K562 (cell line): Measurements from ENCODE around the gene TEX52. TPM values are rescaled to one million over a fixed set of nuclear protein-coding genes. Genes with fewer than 3 reads are reported as not detected.

ENCODE experiments used
- CBX2 ChIP-seq: fragments of 200-600 bp; sonication (generic); IDR thresholded peaks from one replicate; pipeline ENCODE4 v1.6.1; 2012; ENCODE audit warnings: mild to moderate bottlenecking, low read length, inconsistent platforms; ENCODE audit not compliant: insufficient read depth, poor library complexity, severe bottlenecking
- DPF2 ChIP-seq: fragments of 450-650 bp; IDR thresholded peaks from 2 replicates; pipeline ENCODE4 v1.6.1; 2016
- NEUROD1 ChIP-seq: fragments of 150-350 bp; IDR thresholded peaks from 2 replicates; pipeline ENCODE4 v1.6.1; 2014; ENCODE audit warnings: borderline replicate concordance, low read length, low read depth; ENCODE audit not compliant: partially characterized antibody
- NFIC ChIP-seq: fragments of 450-650 bp; IDR thresholded peaks from 2 replicates; pipeline ENCODE4 v1.6.1; 2017; ENCODE audit warnings: mild to moderate bottlenecking, inconsistent platforms
- NR3C1 ChIP-seq: sonication (generic); formaldehyde crosslinking; IDR thresholded peaks from 2 replicates; pipeline ENCODE4 v1.8.1; 2022; ENCODE audit warnings: missing genetic modification reagents
- POLR2B ChIP-seq: fragments of 450-650 bp; IDR thresholded peaks from 2 replicates; pipeline ENCODE4 v1.6.1; 2018; ENCODE audit warnings: low read depth; ENCODE audit not compliant: partially characterized antibody
- RUNX1 ChIP-seq: sonication (generic); IDR thresholded peaks from 2 replicates; pipeline ENCODE4 v1.6.1; 2016; ENCODE audit warnings: antibody characterized with exemption, low read depth
- SLC30A9 ChIP-seq: fragments of 250-450 bp; sonication (Bioruptor Pico); IDR thresholded peaks from 2 replicates; pipeline ENCODE4 v1.8.0; 2022; ENCODE audit warnings: mild to moderate bottlenecking, moderate library complexity
- TEAD2 ChIP-seq: fragments of 450-650 bp; IDR thresholded peaks from 2 replicates; pipeline ENCODE4 v1.6.1; 2016; ENCODE audit warnings: missing genetic modification characterization, control low read depth, missing compliant biosample characterization
- XRCC3 ChIP-seq: fragments of 450-650 bp; IDR thresholded peaks from 2 replicates; pipeline ENCODE4 v1.6.1; 2017; ENCODE audit warnings: mild to moderate bottlenecking, moderate library complexity
- polyA plus RNA-seq, 8 experiments: library from polyadenylated mRNA; depleted of rRNA in 4 of 8; stranded (reverse) in 5 of 8; unstranded in 3 of 8; fragments of >200 nt; fragmentation: Nextera tagmentation in 2 of 8; fragmentation: Illumina TruSeq in 1 of 8; extraction: Ambion mirVana in 2 of 8; extraction: Trizol in 1 of 8; gene quantifications; 2 replicates each; pipeline versions ENCODE4 v1.2.1 to v1.2.3, GENCODE V29; 2011 to 2014; ENCODE audit warnings: inconsistent platforms in 1 of 8, missing spikeins in 1 of 8
- total RNA-seq, 7 experiments: library from RNA; depleted of rRNA in 6 of 7; stranded (reverse); fragments of >200 nt in 6 of 7; fragmentation: Illumina TruSeq in 2 of 7; extraction: Trizol in 2 of 7; gene quantifications; 2 replicates each; pipeline versions ENCODE4 v1.2.1 to v1.2.3, GENCODE V29; 2011 to 2021; ENCODE audit warnings: low replicate concordance in 1 of 7
- TF ChIP-seq, protein P1 (sequence below): fragments of 200-800 bp; sonication (Bioruptor generic); IDR thresholded peaks from 2 replicates; pipeline ENCODE4 v1.6.1; 2016; ENCODE audit warnings: missing genetic modification characterization, missing compliant biosample characterization
- TF ChIP-seq, protein P2 (sequence below): fragments of 250-450 bp; sonication (Bioruptor Pico); IDR thresholded peaks from 2 replicates; pipeline ENCODE4 v1.9.0; 2021; ENCODE audit warnings: mild to moderate bottlenecking, inconsistent platforms
- TF ChIP-seq, protein P3 (sequence below), 2 experiments: fragments of 450-650 bp in 1 of 2; sonication (generic) in 1 of 2; formaldehyde crosslinking in 1 of 2; IDR thresholded peaks in 1 of 2; conservative IDR thresholded peaks in 1 of 2; 2 replicates each; pipeline versions ENCODE4 v1.6.1 to v1.8.1; 2016 to 2023; ENCODE audit warnings: mild to moderate bottlenecking in 2 of 2, moderate library complexity in 2 of 2, inconsistent platforms in 1 of 2, missing genetic modification reagents in 1 of 2
- TF ChIP-seq, protein P4 (sequence below): fragments of 250-450 bp; sonication (Bioruptor Pico); IDR thresholded peaks from 2 replicates; pipeline ENCODE4 v1.8.0; 2021; ENCODE audit warnings: borderline replicate concordance, mild to moderate bottlenecking, moderate library complexity; ENCODE audit not compliant: poor library complexity, severe bottlenecking
- TF ChIP-seq, protein P5 (sequence below): fragments of 250-450 bp; sonication (Bioruptor Pico); IDR thresholded peaks from 2 replicates; pipeline ENCODE4 v1.5.0; 2021

TEX52 gene
- total and polyA plus RNA-seq, 9 of the 15 experiments (the other 6 are each of a cell fraction or from before 2014, with no cell fraction given) = not detected

DNA sequence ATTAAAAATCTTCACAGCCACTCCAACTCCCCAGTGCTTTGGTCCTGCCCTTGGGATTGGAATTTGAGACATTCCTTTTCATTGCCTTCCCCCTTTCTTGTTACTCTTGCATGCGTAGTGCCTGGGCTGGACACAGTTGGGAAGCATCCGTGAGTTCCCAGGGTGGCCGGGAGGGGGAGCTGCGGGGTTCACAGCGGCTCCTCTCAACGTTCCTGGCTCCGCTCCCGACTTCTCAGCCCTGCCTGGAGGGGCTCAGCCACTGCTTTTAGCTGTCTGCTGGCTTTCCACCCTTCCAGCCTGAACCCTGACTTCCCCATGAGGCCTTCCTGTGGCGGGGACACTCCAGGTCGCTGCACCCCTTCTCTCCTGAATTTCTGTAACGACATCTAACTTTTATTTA is 3.2 kb downstream of the TEX52 start (continued):
- TF ChIP-seq, protein P1, sequence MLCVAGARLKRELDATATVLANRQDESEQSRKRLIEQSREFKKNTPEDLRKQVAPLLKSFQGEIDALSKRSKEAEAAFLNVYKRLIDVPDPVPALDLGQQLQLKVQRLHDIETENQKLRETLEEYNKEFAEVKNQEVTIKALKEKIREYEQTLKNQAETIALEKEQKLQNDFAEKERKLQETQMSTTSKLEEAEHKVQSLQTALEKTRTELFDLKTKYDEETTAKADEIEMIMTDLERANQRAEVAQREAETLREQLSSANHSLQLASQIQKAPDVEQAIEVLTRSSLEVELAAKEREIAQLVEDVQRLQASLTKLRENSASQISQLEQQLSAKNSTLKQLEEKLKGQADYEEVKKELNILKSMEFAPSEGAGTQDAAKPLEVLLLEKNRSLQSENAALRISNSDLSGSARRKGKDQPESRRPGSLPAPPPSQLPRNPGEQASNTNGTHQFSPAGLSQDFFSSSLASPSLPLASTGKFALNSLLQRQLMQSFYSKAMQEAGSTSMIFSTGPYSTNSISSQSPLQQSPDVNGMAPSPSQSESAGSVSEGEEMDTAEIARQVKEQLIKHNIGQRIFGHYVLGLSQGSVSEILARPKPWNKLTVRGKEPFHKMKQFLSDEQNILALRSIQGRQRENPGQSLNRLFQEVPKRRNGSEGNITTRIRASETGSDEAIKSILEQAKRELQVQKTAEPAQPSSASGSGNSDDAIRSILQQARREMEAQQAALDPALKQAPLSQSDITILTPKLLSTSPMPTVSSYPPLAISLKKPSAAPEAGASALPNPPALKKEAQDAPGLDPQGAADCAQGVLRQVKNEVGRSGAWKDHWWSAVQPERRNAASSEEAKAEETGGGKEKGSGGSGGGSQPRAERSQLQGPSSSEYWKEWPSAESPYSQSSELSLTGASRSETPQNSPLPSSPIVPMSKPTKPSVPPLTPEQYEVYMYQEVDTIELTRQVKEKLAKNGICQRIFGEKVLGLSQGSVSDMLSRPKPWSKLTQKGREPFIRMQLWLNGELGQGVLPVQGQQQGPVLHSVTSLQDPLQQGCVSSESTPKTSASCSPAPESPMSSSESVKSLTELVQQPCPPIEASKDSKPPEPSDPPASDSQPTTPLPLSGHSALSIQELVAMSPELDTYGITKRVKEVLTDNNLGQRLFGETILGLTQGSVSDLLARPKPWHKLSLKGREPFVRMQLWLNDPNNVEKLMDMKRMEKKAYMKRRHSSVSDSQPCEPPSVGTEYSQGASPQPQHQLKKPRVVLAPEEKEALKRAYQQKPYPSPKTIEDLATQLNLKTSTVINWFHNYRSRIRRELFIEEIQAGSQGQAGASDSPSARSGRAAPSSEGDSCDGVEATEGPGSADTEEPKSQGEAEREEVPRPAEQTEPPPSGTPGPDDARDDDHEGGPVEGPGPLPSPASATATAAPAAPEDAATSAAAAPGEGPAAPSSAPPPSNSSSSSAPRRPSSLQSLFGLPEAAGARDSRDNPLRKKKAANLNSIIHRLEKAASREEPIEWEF (CRISPR knock-in tag) = no peak
- TF ChIP-seq TEAD2 (tag) (no peak), DPF2 (no peak), XRCC3 (no peak), RUNX1 (no peak), NR3C1 (no peak), NEUROD1 (no peak), SLC30A9 (CRISPR knock-in tag) (no peak), POLR2B (no peak), NFIC (peak; percentile 58; the same call in 1 of the 2 replicates), CBX2 (no peak)
- TF ChIP-seq, protein P2, sequence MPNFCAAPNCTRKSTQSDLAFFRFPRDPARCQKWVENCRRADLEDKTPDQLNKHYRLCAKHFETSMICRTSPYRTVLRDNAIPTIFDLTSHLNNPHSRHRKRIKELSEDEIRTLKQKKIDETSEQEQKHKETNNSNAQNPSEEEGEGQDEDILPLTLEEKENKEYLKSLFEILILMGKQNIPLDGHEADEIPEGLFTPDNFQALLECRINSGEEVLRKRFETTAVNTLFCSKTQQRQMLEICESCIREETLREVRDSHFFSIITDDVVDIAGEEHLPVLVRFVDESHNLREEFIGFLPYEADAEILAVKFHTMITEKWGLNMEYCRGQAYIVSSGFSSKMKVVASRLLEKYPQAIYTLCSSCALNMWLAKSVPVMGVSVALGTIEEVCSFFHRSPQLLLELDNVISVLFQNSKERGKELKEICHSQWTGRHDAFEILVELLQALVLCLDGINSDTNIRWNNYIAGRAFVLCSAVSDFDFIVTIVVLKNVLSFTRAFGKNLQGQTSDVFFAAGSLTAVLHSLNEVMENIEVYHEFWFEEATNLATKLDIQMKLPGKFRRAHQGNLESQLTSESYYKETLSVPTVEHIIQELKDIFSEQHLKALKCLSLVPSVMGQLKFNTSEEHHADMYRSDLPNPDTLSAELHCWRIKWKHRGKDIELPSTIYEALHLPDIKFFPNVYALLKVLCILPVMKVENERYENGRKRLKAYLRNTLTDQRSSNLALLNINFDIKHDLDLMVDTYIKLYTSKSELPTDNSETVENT (CRISPR knock-in tag) = no peak
- TF ChIP-seq, protein P3, sequence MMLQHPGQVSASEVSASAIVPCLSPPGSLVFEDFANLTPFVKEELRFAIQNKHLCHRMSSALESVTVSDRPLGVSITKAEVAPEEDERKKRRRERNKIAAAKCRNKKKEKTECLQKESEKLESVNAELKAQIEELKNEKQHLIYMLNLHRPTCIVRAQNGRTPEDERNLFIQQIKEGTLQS (IDR thresholded peaks at IDR 0.05) = no peak
- TF ChIP-seq, protein P3 (CRISPR knock-in tag; conservative IDR thresholded peaks at IDR 0.05) = no peak
- TF ChIP-seq, protein P4, sequence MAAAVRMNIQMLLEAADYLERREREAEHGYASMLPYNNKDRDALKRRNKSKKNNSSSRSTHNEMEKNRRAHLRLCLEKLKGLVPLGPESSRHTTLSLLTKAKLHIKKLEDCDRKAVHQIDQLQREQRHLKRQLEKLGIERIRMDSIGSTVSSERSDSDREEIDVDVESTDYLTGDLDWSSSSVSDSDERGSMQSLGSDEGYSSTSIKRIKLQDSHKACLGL = no peak
- TF ChIP-seq, protein P5, sequence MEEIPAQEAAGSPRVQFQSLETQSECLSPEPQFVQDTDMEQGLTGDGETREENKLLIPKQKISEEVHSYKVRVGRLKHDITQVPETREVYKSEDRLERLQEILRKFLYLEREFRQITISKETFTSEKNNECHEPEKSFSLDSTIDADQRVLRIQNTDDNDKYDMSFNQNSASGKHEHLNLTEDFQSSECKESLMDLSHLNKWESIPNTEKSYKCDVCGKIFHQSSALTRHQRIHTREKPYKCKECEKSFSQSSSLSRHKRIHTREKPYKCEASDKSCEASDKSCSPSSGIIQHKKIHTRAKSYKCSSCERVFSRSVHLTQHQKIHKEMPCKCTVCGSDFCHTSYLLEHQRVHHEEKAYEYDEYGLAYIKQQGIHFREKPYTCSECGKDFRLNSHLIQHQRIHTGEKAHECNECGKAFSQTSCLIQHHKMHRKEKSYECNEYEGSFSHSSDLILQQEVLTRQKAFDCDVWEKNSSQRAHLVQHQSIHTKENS (CRISPR knock-in tag) = no peak
